Spleen (tissue), 11 donors: Measurements from ENCODE around the gene PDGFRB. TPM values are rescaled to one million over a fixed set of nuclear protein-coding genes. Genes with fewer than 3 reads are reported as not detected.

ENCODE experiments used
- DNase-seq: peaks from one replicate; pipeline ENCODE4 v3.0.0-alpha.2; 2020
- H3K27ac ChIP-seq, 8 donors: fragments of 200-600 bp; sonication (generic) in 7 of 8; 1 replicate in 4 of 8; 2 replicates in 4 of 8; pipeline versions ENCODE4 v1.5.0 to v1.8.0; 2016 to 2021; ENCODE audit warnings: inconsistent platforms in 4 of 8, mild to moderate bottlenecking in 4 of 8, moderate library complexity in 1 of 8
- H3K27me3 ChIP-seq, 7 donors: fragments of 200-600 bp; sonication (generic) in 6 of 7; replicated peaks in 1 of 7; 1 replicate in 4 of 7; 2 replicates in 3 of 7; pipeline versions ENCODE4 v1.5.0 to v1.8.0; 2016 to 2021; ENCODE audit warnings: inconsistent platforms in 3 of 7, mild to moderate bottlenecking in 1 of 7
- H3K36me3 ChIP-seq, 6 donors: fragments of 200-600 bp; sonication (generic) in 5 of 6; 1 replicate in 4 of 6; 2 replicates in 2 of 6; pipeline versions ENCODE4 v1.5.0 to v1.8.0; 2016 to 2021; ENCODE audit warnings: inconsistent platforms in 2 of 6
- H3K4me1 ChIP-seq, 6 donors: fragments of 200-600 bp; sonication (generic) in 5 of 6; 1 replicate in 3 of 6; 2 replicates in 3 of 6; pipeline versions ENCODE4 v1.5.0 to v1.8.0; 2016 to 2021; ENCODE audit warnings: inconsistent platforms in 3 of 6
- H3K4me3 ChIP-seq, 8 donors: fragments of 200-600 bp; sonication (generic) in 7 of 8; 1 replicate in 4 of 8; 2 replicates in 4 of 8; pipeline versions ENCODE4 v1.5.0 to v1.8.0; 2016 to 2021; ENCODE audit warnings: inconsistent platforms in 4 of 8, mild to moderate bottlenecking in 4 of 8, moderate library complexity in 2 of 8
- H3K9me3 ChIP-seq, 8 donors: fragments of 200-600 bp; sonication (generic) in 7 of 8; 1 replicate in 4 of 8; 2 replicates in 4 of 8; pipeline versions ENCODE4 v1.5.0 to v1.8.0; 2016 to 2021; ENCODE audit warnings: inconsistent platforms in 4 of 8
- POLR2A ChIP-seq, 3 donors: fragments of 450-650 bp; IDR thresholded peaks; one replicate each; pipeline ENCODE4 v1.5.1; 2017; ENCODE audit warnings: antibody characterized with exemption in 3 of 3, mild to moderate bottlenecking in 1 of 3
- POLR2AphosphoS5 ChIP-seq, 3 donors: sonication (generic); formaldehyde crosslinking; IDR thresholded peaks; one replicate each; pipeline ENCODE4 v1.5.1; 2017; ENCODE audit warnings: antibody characterized with exemption in 3 of 3
- WGBS, 5 donors: extraction: QIAGEN DNeasy Blood & Tissue Kit in 3 of 5; methylation state at CpG; one replicate each; pipeline versions ENCODE4 v1.1.5 to v1.1.7; 2013 to 2018; 5-methylcytosine and 5-hydroxymethylcytosine counted together
- intact Hi-C: fragments of 100-400 bp; cut with DNase I; formaldehyde crosslinking; loops from one replicate; pipeline ENCODE4 v1.15.0; 2023; ENCODE audit warnings: low total_unique reads
- polyA plus RNA-seq, 3 donors: library from polyadenylated mRNA; stranded (reverse); fragments of 200-250 nt; gene quantifications; one replicate each; pipeline ENCODE4 v1.2.1, GENCODE V29; 2013
- total RNA-seq, 7 donors: library from RNA; depleted of rRNA in 3 of 7; stranded (reverse); fragments of >200 nt in 3 of 7; fragmentation: NEBNext Ultra II Directional in 4 of 7; extraction: Animal tissue kit (Norgen Biotek cat#: 25700) in 4 of 7; gene quantifications; one replicate each; pipeline versions ENCODE4 v1.1.0 to v1.2.1, GENCODE V29; 2016 to 2021
- TF ChIP-seq, protein P1 (sequence below), 11 experiments: fragments of 200-600 bp in 7 of 11; fragments of 450-650 bp in 4 of 11; sonication (generic) in 4 of 11; IDR thresholded peaks in 8 of 11; conservative IDR thresholded peaks in 3 of 11; 1 replicate in 7 of 11; 2 replicates in 4 of 11; pipeline versions ENCODE4 v1.4.0 to v1.8.0; 2016 to 2021; ENCODE audit warnings: antibody characterized with exemption in 11 of 11, inconsistent platforms in 4 of 11, mild to moderate bottlenecking in 1 of 11
- donor health status: healthy with polysubstance abuse.
- donor health status: DM: no; HTN: no; CAD: no; lungs with moderate emphysema.
- donor health status: DM: no; HTN: no; CAD: no.
- donor health status: Bipolar disorder and iron deficiency.
- donor health status: healthy.
- donor health status: DM: no; HTN: no; CAD: no.
- donor health status: DM: yes; HTN: yes; CAD: no.

PDGFRB gene
- total and polyA plus RNA-seq, 10 donors: 12.8 to 144 (median 88.5) TPM

DNA sequence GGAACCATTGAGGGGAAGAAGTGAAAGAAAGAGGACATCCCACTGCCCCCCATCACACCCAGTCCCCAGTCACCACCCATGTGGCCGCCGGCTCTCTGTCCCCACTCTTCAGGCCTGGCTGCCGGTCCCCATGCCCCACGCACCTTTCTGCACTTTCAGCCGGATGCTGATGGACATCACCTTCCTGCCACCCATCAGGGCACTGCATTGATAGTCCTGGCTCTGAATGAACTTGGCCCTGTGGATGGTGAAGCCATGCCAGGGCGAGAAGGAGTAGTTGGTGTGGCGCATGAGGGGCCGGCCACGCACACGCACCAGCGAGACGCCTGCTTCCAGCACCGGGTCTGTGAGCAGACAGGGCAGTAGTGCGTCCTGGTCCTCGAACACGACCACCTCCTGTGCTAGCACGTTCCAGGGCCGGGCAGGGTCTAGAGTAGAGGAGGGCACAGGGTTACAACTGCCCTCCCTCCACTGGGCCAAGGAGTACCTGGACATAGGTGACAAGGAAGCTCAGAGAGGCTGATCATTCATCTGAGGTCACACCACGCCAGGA lies 75.7 kb downstream of the PDGFRB start:
- DNase-seq: no peak
- intact Hi-C loops: no loop called here
- peak overlapping the region in 1 of 8 donors; percentile 27 for H3K27ac ChIP-seq
- peaks cover 0 to 3% (median 0%) of the 10 kb centered on the region in 7 donors for H3K27me3 ChIP-seq
- peaks cover 13 to 33% (median 20%) of the 10 kb centered on the region in 6 donors for H3K4me1 ChIP-seq
- TF ChIP-seq POLR2A (IDR thresholded peaks at IDR 0.05) (no peak), POLR2AphosphoS5 (IDR thresholded peaks at IDR 0.05) (peak in 1 of 3 donors; percentile 39)
- TF ChIP-seq, protein P1, sequence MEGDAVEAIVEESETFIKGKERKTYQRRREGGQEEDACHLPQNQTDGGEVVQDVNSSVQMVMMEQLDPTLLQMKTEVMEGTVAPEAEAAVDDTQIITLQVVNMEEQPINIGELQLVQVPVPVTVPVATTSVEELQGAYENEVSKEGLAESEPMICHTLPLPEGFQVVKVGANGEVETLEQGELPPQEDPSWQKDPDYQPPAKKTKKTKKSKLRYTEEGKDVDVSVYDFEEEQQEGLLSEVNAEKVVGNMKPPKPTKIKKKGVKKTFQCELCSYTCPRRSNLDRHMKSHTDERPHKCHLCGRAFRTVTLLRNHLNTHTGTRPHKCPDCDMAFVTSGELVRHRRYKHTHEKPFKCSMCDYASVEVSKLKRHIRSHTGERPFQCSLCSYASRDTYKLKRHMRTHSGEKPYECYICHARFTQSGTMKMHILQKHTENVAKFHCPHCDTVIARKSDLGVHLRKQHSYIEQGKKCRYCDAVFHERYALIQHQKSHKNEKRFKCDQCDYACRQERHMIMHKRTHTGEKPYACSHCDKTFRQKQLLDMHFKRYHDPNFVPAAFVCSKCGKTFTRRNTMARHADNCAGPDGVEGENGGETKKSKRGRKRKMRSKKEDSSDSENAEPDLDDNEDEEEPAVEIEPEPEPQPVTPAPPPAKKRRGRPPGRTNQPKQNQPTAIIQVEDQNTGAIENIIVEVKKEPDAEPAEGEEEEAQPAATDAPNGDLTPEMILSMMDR (IDR thresholded peaks at IDR 0.05 in 8 of 11, conservative IDR thresholded peaks at IDR 0.05 in 3 of 11): no peak
- peaks cover 0 to 55% (median 0%) of the 10 kb centered on the region in 6 donors for H3K36me3 ChIP-seq
- H3K9me3 ChIP-seq: no peaks in the 10 kb centered on the region
- 85 to 98% (median 95%) methylated on average over 18 to 19 of the region's 19 CpGs for WGBS, 5 donors
- H3K4me3 ChIP-seq: no peak overlapping the region

DNA sequence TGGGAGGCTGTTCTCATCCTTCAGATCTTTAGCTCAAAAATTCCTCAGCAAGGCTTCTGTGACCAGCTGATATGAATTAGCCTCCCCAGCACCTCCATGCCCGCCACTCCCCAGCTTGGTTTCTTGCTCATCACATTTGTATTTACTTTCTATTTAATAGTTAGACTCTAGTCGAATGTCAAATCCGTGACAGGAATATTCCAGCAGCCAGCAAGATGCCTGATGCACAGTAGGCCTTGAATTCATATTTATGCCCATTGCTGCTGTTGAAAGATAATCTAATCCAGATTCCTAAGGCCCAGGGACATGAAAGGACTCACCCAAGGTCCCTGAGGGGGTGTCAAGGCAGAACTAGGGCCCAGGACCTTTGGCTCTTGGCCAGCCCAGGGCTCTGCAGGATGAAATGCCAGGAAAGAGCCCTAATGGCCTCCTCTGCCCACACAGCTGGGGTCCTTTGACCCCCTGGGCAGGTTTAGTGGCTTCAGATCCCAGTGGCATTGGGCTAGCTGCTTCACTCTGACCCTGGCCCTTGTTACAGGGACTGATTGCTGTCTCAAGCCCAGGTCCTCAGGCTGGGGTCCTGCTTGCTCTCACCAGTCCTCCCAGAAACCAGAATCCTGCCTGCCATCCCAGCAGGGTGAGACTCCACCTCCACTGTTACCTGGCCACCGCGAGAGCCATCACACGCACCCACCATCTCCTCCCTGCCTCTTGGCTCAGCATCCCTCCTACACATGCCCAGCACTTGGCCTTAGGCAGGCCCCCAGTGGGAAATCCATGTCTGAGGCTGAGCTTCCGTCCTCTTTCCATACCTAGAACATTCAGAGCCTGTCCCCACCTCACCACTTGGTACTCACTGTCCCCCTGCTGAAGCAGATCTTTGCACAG lies 76.6 kb downstream of the PDGFRB start:
- Histone ChIP-seq H3K27me3 (peaks cover 0 to 3% (median 0%) of the 10 kb centered on the region in 7 donors), H3K4me3 (no peak overlapping the region), H3K36me3 (peaks cover 0 to 55% (median 0%) of the 10 kb centered on the region in 6 donors), H3K27ac (peak overlapping the region in 1 of 8 donors; percentile 1), H3K4me1 (peaks cover 13 to 33% (median 20%) of the 10 kb centered on the region in 6 donors), H3K9me3 (no peaks in the 10 kb centered on the region)
- intact Hi-C loops: no loop called here
- WGBS, 5 donors: 88 to 95% (median 92%) methylated on average over 7 of the region's 7 CpGs
- peak in 1 of 3 donors; percentile 19 for TF ChIP-seq POLR2AphosphoS5 (IDR thresholded peaks at IDR 0.05)
- TF ChIP-seq, protein P1 (IDR thresholded peaks at IDR 0.05 in 8 of 11, conservative IDR thresholded peaks at IDR 0.05 in 3 of 11): no peak
- no peak for DNase-seq

DNA sequence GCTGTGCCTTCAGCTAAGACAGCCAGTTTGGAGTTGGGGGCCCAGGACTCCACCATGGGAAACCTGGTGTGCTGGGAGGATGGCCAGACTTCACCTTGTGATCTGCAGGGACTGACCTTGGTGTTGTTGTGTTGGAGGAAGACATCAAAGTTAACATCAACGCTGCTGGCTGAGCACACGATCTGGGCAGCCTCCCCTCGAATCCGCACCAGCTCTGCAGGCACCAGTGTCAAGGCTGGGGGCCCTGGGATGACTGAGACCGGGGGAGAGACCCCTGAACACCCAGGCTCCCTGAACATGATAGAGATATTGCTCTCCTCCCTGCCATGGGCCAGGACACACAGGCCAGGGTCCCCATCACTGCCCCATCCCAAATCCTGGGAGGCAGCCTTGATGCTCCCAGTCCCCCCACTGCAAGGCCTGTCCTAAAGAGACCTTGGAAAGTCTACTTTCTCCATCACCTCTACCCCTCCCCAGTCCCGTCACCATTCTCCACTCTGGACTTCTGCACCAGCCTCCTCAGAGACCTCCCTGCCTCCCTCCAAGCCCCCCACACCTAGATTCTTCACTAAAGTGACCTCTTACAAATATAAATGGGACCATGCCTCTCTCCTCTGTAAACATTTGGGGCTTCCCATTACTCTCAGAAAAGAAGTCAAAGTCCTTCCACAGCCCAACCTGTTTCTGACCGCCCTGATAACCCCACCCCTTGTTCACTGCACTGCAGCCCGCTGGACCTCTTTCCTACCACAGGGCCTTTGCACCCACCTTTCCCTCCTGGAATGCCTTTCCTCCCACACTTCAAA lies 77.4 kb downstream of the PDGFRB start:
- no peak for TF ChIP-seq POLR2A (IDR thresholded peaks at IDR 0.05)
- TF ChIP-seq POLR2AphosphoS5 (IDR thresholded peaks at IDR 0.05): no peak
- TF ChIP-seq, protein P1 (IDR thresholded peaks at IDR 0.05 in 8 of 11, conservative IDR thresholded peaks at IDR 0.05 in 3 of 11): no peak
- Histone ChIP-seq H3K36me3 (peaks cover 0 to 55% (median 0%) of the 10 kb centered on the region in 6 donors), H3K9me3 (no peaks in the 10 kb centered on the region), H3K27me3 (peaks cover 0 to 3% (median 0%) of the 10 kb centered on the region in 7 donors), H3K27ac (no peak overlapping the region), H3K4me1 (peaks cover 13 to 33% (median 20%) of the 10 kb centered on the region in 6 donors), H3K4me3 (no peak overlapping the region)
- DNase-seq: no peak
- 81 to 92% (median 91%) methylated on average over 8 of the region's 8 CpGs for WGBS, 5 donors
- intact Hi-C loops: no loop called here
